Skin of body (tissue), 2 donors: Measurements from ENCODE around the gene PPP4R2. TPM values are rescaled to one million over a fixed set of nuclear protein-coding genes. Genes with fewer than 3 reads are reported as not detected.
"Not testable (repeated sequence)": the region's sequence is repeated elsewhere in the genome, so short reads cannot be mapped to it uniquely, and the experiment has no call there.

Experiments used
- DNase-seq: peaks from one replicate; lab custom pipeline; 2025; lab: John Stamatoyannopoulos, UW
- total RNA-seq: library from RNA; depleted of rRNA; stranded (reverse); fragments of >200 nt; gene quantifications from one replicate; pipeline ENCODE4 v1.2.3, GENCODE V29; 2014

The PPP4R2 gene
- total RNA-seq, 1 donor from 2014 or later: 75.8 TPM

DNA sequence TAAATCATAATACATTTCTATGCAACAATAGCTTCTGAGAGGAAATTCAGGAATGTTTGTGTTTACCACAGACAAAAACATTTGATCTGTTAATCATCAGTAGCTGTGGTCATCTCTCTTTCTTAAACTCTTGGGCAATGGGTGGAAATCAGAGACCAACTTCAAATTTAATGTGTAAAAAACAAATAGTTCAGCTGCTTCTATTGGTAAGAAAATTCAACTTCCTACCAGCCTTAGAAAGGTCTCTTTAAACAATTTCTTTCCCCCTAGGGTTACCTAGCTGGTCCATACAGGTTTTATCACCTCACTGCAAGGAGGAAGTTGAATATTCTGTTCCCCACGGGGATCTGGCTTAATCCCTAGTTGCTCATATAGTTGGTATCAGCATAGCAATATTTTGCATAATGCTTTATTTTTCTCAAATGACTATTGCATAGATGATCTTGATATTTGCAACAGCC lies 20.3 kb upstream of the PPP4R2 start:
- no peak for DNase-seq

DNA sequence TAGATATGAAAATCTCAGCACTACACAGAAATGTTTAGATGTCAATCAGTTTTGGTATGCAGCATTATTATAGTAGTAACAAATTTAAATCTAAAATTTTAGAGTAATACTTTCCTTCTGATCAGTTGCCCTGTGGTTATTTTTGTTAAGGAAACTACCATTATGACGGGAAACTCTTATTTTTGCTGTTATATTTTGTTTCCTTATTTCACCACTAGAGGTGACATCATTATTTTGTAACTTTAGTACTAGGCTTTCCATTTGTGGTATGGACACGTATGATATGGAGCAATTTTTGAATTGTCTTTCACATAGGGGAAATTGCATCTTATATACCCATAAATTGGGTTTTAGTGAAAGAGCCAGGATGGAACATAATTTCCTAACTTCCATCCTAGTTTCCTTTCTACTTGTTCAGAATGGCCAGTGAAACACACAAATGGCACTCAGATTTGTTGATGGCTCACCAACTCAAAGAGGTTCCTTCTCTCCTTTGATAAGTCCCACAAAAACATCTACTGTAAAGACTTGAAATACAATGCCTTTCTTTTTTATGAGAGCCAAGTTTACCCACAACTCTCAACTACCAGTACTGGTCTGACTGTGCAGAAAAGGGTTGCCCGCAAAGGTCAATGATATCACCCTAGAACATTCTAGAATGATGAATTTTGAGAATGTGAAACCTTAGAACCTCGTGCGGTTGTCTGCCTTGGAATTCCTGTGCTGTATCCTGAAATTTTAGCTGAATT lies 19.4 kb upstream of the PPP4R2 start:
- no peak for DNase-seq

DNA sequence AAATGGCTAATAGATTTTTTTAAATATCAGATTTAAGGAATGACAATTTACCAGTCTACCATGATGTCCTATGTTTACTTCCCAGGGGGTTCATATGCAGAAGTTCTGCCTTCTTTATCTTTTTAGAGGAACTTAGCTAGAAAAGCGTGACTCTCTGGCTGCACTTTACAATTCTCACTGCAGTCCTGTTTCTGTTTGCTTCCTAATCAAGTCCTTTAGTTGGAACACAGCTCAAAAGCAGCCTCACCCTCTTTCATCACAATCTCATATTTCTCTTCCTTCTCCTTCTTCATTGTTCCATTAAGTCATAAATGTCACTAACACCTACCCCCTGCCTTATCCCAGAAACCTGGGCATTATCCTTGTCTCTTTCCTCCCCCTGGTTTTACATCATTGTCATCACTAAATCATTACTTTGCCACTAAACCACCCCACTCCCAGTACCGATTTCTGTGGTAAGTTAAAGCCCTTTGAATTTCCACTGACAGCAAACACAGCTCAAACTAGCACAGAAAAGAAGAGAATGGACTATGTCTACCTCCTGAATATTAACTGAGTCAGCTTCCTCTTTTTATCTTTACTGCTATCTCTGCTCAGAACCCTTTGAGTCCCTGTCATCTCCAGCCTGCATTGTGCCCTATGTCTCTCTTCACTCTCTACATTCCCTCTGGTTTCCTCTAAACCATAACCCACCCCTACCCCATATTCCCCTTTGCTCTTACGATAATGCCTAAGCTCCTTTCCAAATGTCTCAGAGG lies 13.8 kb upstream of the PPP4R2 start:
- DNase-seq: no peak

DNA sequence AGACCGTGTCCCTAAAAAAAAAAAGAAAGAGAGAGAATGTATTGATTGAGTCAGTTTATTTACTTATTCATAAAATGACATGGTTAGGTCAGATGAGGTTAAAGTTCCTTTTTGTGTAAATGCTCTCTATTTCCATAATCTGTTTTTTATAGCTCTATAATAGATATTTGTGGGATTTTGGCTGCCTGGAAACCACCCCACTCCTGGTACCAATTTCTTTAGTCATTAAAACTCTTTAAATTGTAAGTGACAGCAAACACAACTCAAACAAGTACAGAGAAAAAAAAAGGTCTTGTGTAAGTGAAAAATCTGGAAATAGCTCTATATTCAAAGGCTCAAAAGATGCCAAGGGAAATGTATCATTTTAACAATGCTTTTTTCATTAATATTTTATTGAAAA lies 11.0 kb upstream of the PPP4R2 start:
- no peak for DNase-seq

DNA sequence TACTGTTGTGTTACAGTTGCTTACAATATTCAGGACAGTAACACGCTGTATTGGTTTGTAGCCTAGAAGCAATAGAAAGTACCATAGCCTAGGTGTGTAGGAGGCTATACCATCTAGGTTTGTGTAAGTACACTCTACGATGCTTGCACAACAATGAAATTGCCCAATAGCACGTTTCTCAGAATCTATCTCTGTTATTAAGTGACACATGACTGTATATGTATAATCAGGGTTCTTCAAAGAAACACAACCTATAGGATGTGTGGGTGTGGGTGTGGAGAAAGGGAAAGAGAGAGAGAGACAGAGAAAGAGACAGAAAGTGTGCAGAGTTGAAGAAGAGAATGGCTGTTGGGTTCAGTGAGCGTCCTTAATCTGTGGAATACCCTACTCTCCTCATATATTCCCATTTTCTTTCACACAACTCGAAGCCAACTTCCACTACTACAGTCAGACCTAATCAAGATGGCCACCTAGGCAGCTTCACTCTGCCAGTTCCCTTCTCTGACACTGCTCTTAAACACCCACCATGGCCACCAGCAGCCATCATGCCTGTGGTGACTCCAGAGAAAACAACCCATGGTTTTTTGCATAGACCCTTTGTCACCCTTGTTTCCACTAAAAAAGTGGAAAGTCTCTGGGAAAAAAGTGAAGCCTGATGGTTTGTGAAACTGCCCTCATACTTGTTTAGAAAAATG lies 5.8 kb upstream of the PPP4R2 start:
- no peak for DNase-seq

DNA sequence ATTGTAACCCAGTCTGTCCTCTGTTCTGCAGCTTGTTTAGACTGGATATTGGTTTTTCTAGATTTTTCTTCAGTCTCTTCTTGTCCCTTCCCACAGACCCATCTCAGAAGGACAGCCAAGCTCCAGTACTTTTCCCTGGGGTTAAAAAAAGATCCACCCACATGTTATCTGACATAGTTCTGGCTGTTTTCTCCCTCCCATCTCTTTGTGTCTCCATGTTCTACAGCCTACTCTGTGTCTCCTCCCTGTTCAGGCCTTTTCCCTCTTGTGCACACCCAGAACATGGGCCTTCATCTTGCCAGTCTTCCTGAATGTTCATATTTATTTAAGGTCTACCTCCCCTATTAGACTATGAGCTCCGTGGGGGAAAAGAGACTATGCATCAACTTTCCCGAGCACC lies 5.1 kb upstream of the PPP4R2 start:
- no peak for DNase-seq

DNA sequence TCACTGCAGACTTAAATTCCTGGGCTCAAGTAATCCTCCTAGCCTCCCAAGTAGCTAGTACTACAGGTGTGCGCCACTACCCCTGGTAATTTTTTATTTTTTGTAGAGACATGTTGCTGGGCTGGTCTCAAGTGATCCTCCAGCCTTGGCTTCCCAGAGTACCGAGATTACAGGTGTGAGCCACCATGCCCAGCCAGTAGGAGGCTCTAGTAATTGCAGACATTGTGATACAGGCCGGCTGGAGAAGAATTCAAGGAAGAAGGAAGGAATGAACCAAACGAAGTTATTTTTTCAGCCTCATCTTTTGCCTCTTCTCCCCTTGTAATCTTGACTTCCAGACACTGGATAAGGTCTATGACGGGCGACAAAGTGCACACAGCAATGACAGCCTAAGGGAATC lies 3.2 kb upstream of the PPP4R2 start:
- no peak for DNase-seq

DNA sequence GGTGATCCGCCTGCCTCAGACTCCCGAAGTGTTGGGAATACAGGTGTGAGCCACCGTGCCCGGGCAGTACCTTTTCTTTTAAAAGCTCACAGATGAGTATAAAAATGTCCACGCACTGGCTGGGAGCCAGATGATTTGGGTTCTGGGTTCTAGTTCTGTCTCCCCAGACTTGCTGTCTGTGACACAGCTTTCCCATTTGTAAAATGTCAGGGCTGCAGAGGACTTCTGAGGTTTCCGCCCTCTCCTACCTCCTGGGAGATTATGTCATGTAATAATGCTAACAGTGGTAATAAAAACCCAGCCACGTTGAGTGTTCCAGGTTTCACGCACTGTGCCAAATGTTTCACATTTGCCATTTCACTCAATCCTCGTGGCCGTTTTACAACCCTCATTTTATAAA lies 1.3 kb upstream of the PPP4R2 start:
- peak; percentile 43 for DNase-seq

DNA sequence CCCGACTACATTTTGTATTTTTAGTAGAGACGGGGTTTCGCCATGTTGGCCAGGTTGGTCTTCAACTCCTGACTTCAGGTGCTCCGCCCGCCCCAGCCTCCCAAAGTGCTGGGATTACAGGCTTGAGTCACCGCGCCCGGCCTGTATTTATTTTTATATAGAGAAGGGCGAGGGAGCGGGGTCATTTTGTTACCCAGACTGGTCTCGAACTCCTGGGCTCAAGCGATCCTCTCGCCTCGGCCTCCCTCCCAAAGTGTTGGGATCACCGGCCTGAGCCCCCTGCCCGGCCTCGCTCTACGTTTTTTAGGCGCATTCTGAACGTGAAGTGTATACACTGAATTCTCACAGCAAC lies 514 bp upstream of the PPP4R2 start:
- DNase-seq: no peak

DNA sequence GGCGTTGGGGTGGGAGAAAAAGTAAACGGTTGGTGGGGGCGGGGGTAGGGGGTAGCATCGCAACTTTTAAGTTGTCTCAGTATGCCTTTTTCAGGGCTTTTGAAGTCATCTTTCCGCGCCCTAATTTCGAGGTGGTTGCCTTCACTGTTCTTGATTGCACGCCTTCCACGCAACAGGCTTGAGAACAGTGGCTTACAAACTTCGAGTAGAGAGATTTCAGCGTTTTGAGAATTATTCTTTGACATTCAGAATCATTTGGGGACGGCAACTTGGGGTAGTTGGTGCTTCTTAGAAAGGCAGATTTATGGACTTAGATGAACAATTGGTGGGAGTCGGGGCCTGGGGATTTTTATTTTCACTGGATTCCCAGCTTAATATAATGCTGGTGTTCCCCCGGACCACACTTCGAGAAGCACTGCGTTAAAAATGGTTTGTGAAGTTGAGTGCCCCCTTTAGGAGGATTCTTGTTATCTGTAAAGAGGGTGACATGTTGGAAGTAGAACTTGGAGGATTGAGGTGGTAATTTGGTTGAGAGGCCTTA lies 880 bp downstream of the PPP4R2 start:
- DNase-seq: peak; percentile 62

DNA sequence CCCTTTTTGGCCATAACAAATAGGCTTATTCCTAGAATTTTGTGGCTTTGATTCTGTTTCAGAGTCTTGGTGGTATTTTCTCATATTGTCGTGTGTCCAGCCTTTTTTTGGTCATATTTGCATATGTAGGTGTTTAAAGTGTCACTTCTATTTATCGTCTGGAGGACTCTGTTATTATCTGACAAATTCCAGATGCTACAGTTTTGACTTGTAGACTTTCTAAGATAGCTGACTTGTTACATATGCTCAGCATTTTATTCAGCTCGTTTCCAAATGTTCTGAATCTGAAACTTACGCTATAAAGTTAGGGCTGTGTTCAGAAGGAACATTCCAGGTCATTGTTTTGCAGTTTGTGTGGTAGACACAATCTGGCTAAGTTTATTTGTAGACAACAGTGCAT lies 1.9 kb downstream of the PPP4R2 start:
- DNase-seq: peak; percentile 44

DNA sequence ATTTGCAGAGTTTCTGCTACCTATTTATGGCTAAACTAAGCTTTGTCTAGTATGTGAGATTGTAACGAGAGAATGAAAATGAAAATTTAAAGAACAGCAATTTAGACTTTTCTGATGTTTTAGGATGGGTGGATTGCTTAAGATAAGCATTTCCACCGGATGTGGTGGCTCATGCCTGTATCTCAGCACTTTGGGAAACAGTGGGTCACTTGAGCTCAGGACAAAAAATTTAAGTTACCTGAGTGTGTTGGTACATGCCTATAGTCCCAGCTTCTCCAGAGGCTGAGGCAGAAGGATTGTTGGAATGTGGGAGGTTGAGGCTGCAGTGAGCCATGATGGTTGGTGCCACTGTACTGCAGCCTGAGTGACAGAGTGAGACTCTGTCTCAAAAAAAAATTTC lies 3.3 kb downstream of the PPP4R2 start:
- no peak for DNase-seq

DNA sequence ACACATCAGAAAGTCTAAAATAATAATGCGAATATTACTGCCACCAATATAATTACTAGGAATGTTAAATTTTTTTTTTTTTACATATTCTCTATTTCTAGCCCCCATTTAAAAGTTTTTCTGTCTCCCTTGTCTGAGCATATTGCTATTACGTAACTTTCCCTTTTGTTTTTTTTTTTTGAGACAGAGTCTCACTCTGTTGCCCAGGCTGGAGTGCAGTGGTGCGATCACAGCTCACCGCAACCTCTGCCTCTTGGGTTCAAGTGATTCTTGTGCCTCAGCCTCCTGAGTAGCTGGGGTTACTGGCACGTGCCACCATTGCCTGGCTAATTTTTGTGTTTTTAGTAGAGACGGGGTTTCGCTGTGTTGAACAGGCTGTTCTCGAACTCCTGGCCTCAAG lies 6.4 kb downstream of the PPP4R2 start:
- not testable (repeated sequence) for DNase-seq

DNA sequence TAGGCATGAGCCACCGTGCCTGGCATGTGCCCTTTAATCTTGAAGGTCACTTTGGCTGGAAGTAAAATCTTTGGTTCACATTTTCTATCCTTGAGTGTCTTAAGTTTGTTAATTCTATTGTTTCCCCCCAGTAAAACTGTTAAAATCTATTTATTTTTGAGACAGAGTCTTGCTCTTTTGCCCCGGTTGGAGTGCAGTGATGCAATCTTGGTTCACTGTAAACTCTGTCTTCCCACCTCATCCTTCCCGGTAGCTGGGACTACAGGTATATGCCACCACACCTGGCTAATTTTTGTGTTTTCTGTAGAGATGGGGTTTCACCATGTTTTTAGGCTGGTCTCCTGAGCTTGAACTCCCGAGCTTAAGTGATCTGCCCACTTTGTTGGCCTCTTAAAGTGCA lies 7.7 kb downstream of the PPP4R2 start:
- DNase-seq: no peak

DNA sequence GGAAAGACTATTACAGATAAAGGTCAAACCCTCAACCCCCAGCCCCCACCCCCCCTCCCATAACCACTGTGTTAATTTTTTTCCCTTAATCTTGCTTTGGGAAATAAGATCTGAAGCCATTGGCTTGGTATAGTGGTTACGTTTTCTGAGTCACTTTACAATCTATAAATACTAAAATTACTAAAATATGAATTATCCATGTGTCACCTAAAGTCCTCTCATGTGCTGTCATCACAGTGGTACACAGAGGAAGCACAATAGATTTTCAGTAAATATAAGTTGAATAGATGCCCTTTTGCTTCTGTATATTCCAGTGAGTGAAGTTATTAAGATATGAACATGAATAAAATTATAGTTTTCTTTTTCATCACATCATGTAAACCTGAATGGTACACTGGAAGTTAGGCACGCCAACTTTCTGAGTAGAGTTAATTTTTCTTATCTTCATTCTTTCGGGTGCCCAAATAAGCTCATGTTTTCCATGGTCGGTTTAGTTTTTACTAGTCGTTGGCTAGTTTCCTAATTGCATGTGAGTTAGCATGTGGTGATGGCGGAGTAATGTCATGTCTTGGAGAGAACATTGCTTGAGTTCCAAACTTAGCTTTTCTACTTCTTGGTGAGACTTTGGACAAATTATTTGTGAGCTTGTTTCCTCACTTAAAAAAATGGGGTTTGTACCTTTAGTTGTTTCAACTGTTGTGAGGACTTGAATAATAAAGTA lies 11.5 kb downstream of the PPP4R2 start:
- no peak for DNase-seq

DNA sequence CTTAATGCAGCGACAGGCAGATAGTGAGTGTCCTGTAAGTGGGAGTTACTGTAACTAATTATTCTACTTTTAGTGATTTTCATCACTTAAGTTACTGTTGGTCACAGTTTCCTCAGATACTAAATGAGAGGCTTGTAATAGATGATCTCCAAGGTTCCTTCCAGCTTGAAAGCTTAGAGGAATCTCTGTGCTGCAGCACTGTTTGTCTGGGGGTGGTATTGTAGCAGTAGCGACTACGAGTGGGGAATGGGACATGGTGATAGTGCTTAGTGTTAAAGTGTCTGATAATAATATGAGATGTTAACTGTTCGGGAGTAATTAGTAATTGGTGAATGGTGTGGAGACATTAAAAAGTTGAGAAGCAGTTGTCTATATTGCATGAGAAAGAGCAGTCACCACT lies 12.4 kb downstream of the PPP4R2 start:
- no peak for DNase-seq

DNA sequence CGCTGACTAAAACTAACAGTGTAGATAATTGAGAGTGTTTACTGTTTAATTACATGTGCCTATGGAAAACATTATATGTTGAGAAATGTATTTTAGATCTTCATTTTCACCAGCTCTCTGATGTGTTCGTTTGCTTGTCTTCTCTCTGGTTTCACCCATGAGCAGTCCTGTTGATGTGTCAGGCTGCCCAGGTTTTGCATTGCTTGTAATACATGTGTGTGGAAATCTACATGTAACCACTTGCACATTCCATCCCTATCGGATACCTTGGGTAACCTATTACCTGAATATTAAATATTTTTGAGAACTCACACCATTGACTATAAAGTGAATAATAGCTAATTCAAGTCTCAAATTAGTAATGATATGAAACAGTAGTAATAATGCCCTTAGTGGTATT lies 13.1 kb downstream of the PPP4R2 start:
- DNase-seq: no peak

DNA sequence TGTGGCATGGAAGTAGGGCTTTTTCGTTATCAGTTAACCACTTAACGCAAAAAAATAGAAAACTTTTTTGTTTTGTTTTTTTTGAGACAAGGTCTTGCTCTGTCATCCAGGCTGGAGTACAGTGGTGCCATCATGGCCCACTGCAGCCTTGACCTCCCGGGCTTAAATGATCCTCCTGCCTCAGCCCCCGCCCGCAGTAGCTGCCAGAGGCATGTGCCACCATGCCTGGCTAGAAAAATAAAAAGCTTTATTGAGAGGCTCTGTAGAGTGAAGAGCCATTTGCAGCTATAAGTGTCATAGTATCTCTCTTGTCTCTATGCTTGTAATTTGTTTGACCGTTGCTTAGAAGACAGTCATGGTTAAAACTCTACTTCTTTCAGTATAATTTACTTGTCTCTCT lies 13.5 kb downstream of the PPP4R2 start:
- no peak for DNase-seq

DNA sequence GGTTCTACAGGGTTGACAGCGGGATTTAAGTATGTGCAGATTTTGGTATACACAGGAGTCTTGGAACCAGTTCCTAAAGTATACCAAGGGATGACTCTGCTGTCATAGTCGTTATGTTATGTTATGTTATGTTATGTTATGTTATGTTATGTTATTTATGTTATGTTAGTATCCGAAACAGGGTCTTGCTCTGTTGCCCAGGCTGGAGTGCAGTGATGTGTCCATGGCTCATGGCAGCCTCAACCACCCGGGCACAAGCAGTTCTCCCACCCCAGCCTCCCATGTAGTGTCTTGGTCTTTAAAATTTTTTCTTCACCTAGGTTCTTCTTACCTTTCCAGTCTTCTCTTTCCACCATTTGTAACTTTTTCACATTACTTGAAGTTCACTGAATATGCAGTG lies 21.7 kb downstream of the PPP4R2 start:
- DNase-seq: no peak

DNA sequence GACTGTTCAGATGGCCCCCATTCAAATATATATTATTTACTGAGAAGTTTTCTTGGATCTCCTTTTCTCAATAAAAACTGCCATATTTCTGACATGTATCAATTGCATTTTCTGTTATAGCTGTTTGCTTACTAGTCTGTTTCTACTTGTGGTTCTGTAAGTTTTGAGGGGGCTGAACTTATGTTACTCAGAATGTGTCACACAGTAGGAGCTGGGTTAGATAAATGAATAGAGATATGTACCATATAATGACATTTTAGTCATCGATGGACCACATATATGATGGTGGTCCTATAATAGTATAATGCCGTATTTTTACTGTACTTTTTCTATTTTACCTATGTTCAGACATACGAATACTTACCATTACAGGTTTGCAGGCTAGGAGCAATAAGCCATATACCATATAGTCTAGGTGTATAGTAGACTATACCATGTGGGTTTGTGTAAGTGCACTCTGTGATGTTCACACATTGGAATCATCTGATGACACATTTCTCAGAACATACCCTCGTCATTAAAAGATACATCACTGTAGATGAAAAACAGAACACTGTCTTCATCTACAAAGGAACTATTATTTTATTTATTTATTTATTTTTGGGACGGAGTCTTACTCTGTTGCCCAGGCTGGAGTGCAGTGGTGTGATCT lies 22.3 kb downstream of the PPP4R2 start:
- no peak for DNase-seq

DNA sequence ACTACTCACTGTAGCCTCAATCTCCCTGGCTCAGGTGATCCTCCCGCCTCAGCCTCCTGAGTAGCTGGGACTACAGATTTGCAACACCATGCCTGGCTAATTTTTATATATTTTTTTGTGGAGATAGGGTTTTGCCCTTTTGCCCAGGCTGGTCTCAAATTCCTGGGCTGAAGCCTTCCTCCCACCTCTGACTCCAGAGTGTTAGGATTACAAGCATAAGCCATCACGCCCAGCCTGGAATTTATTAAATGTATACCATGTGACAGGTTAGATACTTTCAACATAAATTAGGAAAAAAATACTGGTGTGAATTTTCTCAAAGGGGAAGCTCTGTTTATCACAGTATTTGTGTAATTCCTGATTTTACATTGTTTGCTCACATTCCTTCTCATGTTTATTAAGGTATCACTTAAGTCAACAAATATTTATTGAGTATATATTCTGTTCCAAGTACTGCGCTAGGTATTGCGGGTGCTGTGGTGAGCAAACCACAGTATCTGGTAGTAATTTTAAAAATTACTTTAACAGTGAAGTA lies 24.8 kb downstream of the PPP4R2 start:
- no peak for DNase-seq
